ENCODE data around the gene PYURF. TPM values are rescaled to one million over a fixed set of nuclear protein-coding genes. Genes with fewer than 3 reads are reported as not detected.

The PYURF gene
- total RNA-seq, 3 donors from 2014 or later: 41.3 to 62.7 (median 53.2) TPM

DNA sequence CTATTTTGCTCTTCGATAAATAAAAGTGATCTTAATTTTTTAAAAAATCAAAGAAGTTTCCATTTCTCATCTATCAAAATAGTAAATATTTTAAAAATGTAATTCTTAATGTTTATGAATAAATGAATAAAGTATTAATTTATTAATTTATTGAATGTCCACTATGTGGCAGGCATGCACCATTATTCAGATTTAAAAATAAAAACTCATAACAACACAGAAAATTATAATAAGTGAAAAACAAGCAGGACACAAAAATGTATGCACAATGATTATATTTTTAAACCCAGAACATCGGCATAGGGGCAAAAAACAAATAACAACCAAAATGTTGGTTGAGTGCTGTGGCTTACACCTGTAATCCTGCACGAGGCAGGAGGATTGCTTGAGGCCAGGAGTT, 5.3 kb upstream of the PYURF start:
- no peak overlapping the region for H3K4me3 ChIP-seq
- TF ChIP-seq, protein P1, sequence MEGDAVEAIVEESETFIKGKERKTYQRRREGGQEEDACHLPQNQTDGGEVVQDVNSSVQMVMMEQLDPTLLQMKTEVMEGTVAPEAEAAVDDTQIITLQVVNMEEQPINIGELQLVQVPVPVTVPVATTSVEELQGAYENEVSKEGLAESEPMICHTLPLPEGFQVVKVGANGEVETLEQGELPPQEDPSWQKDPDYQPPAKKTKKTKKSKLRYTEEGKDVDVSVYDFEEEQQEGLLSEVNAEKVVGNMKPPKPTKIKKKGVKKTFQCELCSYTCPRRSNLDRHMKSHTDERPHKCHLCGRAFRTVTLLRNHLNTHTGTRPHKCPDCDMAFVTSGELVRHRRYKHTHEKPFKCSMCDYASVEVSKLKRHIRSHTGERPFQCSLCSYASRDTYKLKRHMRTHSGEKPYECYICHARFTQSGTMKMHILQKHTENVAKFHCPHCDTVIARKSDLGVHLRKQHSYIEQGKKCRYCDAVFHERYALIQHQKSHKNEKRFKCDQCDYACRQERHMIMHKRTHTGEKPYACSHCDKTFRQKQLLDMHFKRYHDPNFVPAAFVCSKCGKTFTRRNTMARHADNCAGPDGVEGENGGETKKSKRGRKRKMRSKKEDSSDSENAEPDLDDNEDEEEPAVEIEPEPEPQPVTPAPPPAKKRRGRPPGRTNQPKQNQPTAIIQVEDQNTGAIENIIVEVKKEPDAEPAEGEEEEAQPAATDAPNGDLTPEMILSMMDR (IDR thresholded peaks at IDR 0.05): no peak
- DNase-seq: no peak
- intact Hi-C loops (cut with DNase I, micrococcal nuclease): loop anchor here in 1 of 2 donors (10.0 kb wide), 1 partner anchor 496 kb away; no protein-coding TSS in a partner anchor
- peaks cover 6% of the 10 kb centered on the region for H3K4me1 ChIP-seq (ENCODE audit: low read depth)
- no peaks in the 10 kb centered on the region for H3K9me3 ChIP-seq
- H3K36me3 ChIP-seq (ENCODE audit: low read depth): no peaks in the 10 kb centered on the region
- ATAC-seq: no peak

DNA sequence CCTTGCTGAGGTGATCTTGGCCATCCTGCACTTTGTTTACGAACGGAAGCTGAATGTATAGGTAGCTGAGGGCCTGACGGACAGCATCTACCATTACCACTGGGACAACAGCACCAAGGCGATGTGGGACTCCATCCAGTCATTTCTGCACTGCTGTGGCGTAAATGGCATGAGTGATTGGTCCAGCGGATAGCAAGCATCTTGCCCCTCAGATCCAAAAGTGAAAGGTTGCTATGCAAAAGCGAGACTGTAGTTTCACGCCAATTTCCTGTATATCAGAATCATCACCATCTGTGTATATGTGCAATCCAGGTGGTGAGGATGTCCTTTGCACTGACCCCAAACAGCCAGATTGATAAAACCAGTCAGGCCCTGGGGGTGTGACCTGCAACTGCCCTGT, 4.2 kb upstream of the PYURF start:
- DNase-seq: no peak
- Histone ChIP-seq H3K9me3 (no peaks in the 10 kb centered on the region), H3K4me3 (no peak overlapping the region), H3K4me1 (ENCODE audit: low read depth) (peaks cover 8% of the 10 kb centered on the region), H3K36me3 (ENCODE audit: low read depth) (no peaks in the 10 kb centered on the region)
- no peak for ATAC-seq
- TF ChIP-seq, protein P1 (IDR thresholded peaks at IDR 0.05): no peak
- intact Hi-C loops (cut with DNase I, micrococcal nuclease): loop anchor here in 1 of 2 donors (10.0 kb wide), 1 partner anchor 497 kb away; no protein-coding TSS in a partner anchor

DNA sequence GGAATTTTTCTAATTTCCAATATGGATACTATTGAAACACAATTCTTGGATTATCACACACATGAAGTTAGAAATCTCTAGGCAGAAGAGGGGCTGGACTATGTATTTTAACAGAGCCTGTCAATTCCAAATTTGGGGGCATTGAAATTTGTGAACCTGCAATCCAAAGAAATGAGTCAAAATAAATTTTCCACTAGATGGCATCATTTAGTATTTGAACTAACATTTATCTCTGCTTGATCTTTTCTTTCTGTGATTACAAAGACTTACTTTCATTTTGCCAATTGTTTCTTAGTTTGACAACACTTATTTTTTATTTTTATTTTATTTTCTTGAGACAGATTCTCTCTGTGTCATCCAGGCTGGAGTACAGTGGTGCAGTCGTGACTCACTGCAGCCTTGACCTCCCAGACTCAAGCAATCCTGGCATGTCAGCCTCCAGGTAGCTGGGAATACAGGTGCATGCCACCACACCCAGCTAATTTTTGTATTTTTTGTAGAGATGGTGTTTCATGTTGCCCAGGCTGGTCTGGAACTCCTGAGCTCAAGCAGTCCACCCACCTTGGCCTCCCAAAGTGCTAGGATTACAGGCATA, 2.7 kb upstream of the PYURF start:
- Histone ChIP-seq H3K9me3 (no peaks in the 10 kb centered on the region), H3K4me3 (no peak overlapping the region), H3K36me3 (ENCODE audit: low read depth) (no peaks in the 10 kb centered on the region), H3K4me1 (ENCODE audit: low read depth) (peaks cover 12% of the 10 kb centered on the region)
- ATAC-seq (no peak), DNase-seq (no peak)
- TF ChIP-seq, protein P1 (IDR thresholded peaks at IDR 0.05): no peak
- intact Hi-C loops (cut with DNase I, micrococcal nuclease): loop anchor here in 1 of 2 donors (10.0 kb wide), 1 partner anchor 498 kb away; no protein-coding TSS in a partner anchor

DNA sequence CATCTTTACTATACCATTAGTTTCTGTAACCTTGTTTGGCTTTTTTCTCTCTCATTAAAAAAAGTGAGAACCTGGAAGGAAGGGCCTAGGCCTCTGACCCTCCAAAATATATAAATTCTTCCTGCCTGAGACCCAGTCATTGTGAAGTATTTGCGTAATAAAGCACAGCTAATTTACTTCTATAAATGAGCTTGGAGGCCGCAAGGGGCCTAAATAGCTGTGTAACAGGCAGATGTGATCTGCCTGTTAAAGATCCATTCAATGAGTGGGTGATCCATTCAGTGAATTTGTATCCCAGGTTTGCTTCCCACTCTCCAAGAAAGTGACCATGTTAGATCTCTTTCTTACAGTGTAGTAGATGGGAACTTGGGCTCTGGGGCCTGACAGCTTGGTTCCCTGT, 595 bp upstream of the PYURF start:
- Histone ChIP-seq H3K36me3 (ENCODE audit: low read depth) (no peaks in the 10 kb centered on the region), H3K9me3 (no peaks in the 10 kb centered on the region), H3K4me3 (no peak overlapping the region), H3K4me1 (ENCODE audit: low read depth) (peaks cover 12% of the 10 kb centered on the region)
- DNase-seq: no peak
- TF ChIP-seq, protein P1 (IDR thresholded peaks at IDR 0.05): no peak
- no peak for ATAC-seq
- intact Hi-C loops (cut with DNase I, micrococcal nuclease): loop anchor here in 1 of 2 donors (10.0 kb wide), 1 partner anchor 501 kb away; no protein-coding TSS in a partner anchor

DNA sequence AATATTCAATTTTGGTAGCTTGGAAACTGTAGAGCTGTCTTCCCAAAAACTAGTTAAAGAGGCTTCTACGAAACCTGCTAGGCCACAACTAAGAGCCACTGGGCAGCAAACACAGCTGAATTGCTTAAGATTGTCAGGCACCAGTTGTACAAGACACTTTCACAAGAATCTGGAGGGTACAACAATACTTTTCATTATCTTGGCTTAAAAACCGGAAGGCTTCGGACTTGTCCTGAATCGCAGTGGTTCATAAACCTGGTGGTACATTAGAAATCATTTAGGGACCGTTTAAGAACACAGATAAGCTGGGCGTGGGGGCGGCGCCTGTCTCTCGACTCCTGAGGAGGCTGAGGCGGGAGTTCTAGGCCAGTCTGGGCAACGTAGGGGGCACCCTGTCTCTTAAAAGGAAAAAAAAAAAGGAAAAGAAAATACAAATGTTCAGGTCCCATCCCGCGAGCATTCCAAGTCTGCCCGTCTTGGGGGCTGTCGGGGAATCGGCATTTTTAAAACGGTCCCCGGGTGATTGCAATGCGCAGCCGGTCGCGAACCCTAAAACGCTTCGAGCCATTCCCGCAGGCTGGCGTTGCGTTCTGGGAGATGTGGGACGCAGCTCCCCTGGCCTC, 763 bp downstream of the PYURF start:
- H3K4me3 ChIP-seq: peak overlapping the region; percentile 79
- ATAC-seq (peak; percentile 35), DNase-seq (peak; percentile 45 to 64 (median 53))
- no peaks in the 10 kb centered on the region for H3K9me3 ChIP-seq
- H3K36me3 ChIP-seq (ENCODE audit: low read depth): no peaks in the 10 kb centered on the region
- intact Hi-C loops (cut with DNase I, micrococcal nuclease): loop anchor here in 1 of 2 donors (10.0 kb wide), 1 partner anchor 502 kb away; no protein-coding TSS in a partner anchor
- TF ChIP-seq, protein P1 (IDR thresholded peaks at IDR 0.05): no peak
- peaks cover 12% of the 10 kb centered on the region for H3K4me1 ChIP-seq (ENCODE audit: low read depth)

All from mucosa of descending colon (tissue), 3 donors.